Mesodermal cell (in vitro differentiated cells): ENCODE measurements around the gene CTR9.
A peak's percentile ranks its signal among the peaks of the same experiment; 100 is the strongest.

Experiments used
- H3K27ac ChIP-seq: 2 replicates; pipeline ENCODE4 v1.7.0; 2013; ENCODE audit warnings: mild to moderate bottlenecking, low read depth, low read length, moderate library complexity; ENCODE audit not compliant: severe bottlenecking
- H3K36me3 ChIP-seq: 2 replicates; pipeline ENCODE4 v1.7.1; 2013; ENCODE audit warnings: mild to moderate bottlenecking, low read length, moderate library complexity; ENCODE audit not compliant: control insufficient read depth, insufficient read depth
- H3K4me1 ChIP-seq: one replicate; pipeline ENCODE4 v1.7.1; 2013; ENCODE audit warnings: mild to moderate bottlenecking, low read length; ENCODE audit not compliant: insufficient read depth, control insufficient read depth, poor library complexity, severe bottlenecking
- H3K4me3 ChIP-seq: 2 replicates; pipeline ENCODE4 v1.7.0; 2013; ENCODE audit warnings: low read length, control low read depth, mild to moderate bottlenecking; ENCODE audit not compliant: insufficient read depth, poor library complexity, severe bottlenecking; ENCODE audit errors: extremely low read depth
- H3K9me3 ChIP-seq: 2 replicates; pipeline ENCODE4 v1.7.1; 2013; ENCODE audit warnings: mild to moderate bottlenecking, low read length, moderate library complexity; ENCODE audit not compliant: control insufficient read depth
- WGBS, 2 experiments: methylation state at CpG; one replicate each; pipeline ENCODE4 v1.1.5; 2013; ENCODE audit warnings: missing lambda C conversion rate in 2 of 2; ENCODE audit not compliant: insufficient coverage in 2 of 2; 5-methylcytosine and 5-hydroxymethylcytosine counted together

The CTR9 gene

GRCh38 chr11:10725114-10725906, 25.7 kb upstream of the CTR9 start:
- Histone ChIP-seq H3K4me1 (no peaks in the 10 kb centered on the region), H3K9me3 (no peaks in the 10 kb centered on the region), H3K27ac (no peak overlapping the region), H3K4me3 (no peak overlapping the region), H3K36me3 (no peaks in the 10 kb centered on the region)
- 80 to 100% methylated on average over 1 to 3 of the region's 9 CpGs for WGBS, 2 experiments

DNA sequence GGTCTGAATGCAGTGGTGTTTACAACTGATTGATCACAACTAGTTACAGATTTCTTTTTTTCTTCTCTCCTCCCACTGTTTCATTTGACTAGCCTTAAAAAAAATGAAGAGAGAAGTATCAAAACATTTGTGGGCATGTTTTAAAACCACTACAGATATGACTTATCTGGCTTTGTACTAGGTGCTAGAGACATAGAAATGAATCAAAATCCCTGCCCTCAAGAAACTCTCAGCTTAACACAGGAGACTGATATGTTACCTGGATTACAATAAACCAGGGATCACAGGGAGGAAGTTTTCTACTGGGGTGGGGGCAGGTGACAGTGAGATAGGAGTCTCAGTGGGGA, 25.2 kb upstream of the CTR9 start:
- no peaks in the 10 kb centered on the region for H3K9me3 ChIP-seq
- H3K4me3 ChIP-seq = no peak overlapping the region
- H3K27ac ChIP-seq = no peak overlapping the region
- H3K4me1 ChIP-seq = no peaks in the 10 kb centered on the region
- no peaks in the 10 kb centered on the region for H3K36me3 ChIP-seq

GRCh38 chr11:10727146-10727851, 23.7 kb upstream of the CTR9 start:
- Histone ChIP-seq H3K4me1 (no peaks in the 10 kb centered on the region), H3K36me3 (no peaks in the 10 kb centered on the region), H3K9me3 (no peaks in the 10 kb centered on the region), H3K27ac (no peak overlapping the region), H3K4me3 (no peak overlapping the region)
- 81 to 93% methylated on average over 3 to 4 of the region's 4 CpGs for WGBS, 2 experiments

DNA sequence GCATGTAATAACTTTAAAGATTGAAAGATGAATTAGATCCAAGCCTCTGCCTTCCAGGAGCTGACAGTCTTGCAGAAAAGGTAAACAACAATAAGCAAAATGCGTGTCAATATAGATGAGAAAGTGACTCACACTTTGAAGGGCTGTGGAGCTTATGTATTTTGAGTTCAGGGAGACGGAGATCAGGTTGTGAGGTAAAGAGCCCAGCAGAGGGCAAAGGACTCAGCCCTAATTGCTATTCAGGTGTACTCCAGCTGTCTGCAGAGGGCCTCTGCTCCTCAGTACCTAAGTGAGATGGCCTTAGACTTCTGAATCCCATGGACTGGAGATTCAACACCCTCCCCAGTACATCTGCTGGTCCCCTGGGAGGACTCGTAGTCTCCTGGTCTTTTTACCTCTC, 22.9 kb upstream of the CTR9 start:
- Histone ChIP-seq H3K4me1 (no peaks in the 10 kb centered on the region), H3K4me3 (no peak overlapping the region), H3K9me3 (no peaks in the 10 kb centered on the region), H3K36me3 (no peaks in the 10 kb centered on the region), H3K27ac (no peak overlapping the region)
- WGBS, 2 experiments = 90 to 93% methylated on average over 3 of the region's 3 CpGs

DNA sequence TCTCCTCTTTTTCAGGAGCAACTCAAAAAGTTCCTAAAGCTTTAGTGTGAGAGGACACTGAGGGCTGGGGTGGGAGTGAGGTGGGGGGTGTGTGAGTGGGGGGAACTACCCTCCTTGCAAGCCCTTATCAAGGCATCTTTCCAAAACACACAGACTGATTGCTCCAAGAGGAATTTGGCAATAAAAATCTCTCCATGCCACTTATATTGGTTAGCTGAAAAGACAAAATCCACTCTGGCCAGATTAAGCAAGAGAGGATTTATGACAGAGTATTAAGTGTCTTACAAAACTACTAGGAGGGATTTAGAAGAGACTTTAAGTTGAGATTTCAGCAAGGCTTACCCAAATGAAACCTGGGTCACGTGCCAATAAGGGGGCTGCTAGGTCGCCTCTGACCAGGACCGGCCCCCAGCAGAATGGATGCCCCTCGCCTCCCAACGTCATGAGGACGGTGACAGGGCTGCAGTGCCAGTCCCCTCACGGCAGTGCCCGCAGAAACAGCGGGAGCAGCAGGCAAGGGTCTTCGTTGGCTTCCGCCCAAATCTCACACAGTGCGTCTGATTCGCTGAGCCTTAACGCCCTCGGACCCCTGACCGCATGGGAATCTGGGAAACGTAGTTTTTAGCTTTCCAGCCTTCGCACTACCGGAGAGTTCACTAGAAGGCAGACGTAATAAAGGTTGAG, 22.1 kb upstream of the CTR9 start:
- peak overlapping the region; percentile 46 for H3K4me3 ChIP-seq
- no peak overlapping the region for H3K27ac ChIP-seq
- H3K36me3 ChIP-seq = no peaks in the 10 kb centered on the region
- 3 to 4% methylated on average over 15 to 17 of the region's 20 CpGs for WGBS, 2 experiments
- no peaks in the 10 kb centered on the region for H3K4me1 ChIP-seq
- H3K9me3 ChIP-seq = no peaks in the 10 kb centered on the region

DNA sequence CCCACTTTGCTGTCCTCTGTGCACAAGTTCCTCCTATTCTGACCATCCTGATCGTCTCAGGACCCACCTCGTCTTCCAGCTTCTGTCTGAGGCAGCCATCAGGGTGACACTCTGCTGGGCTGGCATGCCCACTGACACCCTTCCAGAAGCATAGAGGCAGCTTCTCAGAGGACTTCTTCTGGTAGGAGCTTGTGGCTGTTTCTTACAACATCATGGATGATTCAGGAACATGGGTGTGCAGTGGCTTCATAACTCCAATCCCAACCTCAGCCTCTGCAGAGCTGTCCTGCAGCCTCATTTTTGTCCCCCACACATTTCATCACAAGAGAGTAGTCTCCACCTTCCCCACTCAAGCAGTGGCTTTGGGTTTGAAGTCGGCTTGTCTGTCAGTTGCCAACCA, 20.9 kb upstream of the CTR9 start:
- no peak overlapping the region for H3K27ac ChIP-seq
- H3K9me3 ChIP-seq = no peaks in the 10 kb centered on the region
- 89 to 92% methylated on average over 3 of the region's 3 CpGs for WGBS, 2 experiments
- no peaks in the 10 kb centered on the region for H3K36me3 ChIP-seq
- H3K4me3 ChIP-seq = no peak overlapping the region
- H3K4me1 ChIP-seq = peaks cover 2% of the 10 kb centered on the region

- Histone ChIP-seq H3K27ac (no peak overlapping the region), H3K4me1 (peaks cover 7% of the 10 kb centered on the region)
- 100% methylated on average over 1 of the region's 3 CpGs; no CpG with 5 or more reads in 1 of the 2 experiments for WGBS, 2 experiments
These were observed 19.9 kb upstream of the CTR9 start for GRCh38 chr11:10731064-10731680.

GRCh38 chr11:10735481-10736475, 15.3 kb upstream of the CTR9 start:
- Histone ChIP-seq H3K4me1 (peaks cover 11% of the 10 kb centered on the region), H3K36me3 (no peaks in the 10 kb centered on the region), H3K4me3 (peak overlapping the region; percentile 5), H3K9me3 (no peaks in the 10 kb centered on the region), H3K27ac (peak overlapping the region; percentile 23)
- WGBS, 2 experiments = 7 to 10% methylated on average over 11 to 14 of the region's 21 CpGs

More at GRCh38 chr11:10731064-10731680, 19.9 kb upstream of the CTR9 start:
- no peak overlapping the region for H3K4me3 ChIP-seq
- no peaks in the 10 kb centered on the region for H3K36me3 ChIP-seq
- H3K9me3 ChIP-seq = no peaks in the 10 kb centered on the region

DNA sequence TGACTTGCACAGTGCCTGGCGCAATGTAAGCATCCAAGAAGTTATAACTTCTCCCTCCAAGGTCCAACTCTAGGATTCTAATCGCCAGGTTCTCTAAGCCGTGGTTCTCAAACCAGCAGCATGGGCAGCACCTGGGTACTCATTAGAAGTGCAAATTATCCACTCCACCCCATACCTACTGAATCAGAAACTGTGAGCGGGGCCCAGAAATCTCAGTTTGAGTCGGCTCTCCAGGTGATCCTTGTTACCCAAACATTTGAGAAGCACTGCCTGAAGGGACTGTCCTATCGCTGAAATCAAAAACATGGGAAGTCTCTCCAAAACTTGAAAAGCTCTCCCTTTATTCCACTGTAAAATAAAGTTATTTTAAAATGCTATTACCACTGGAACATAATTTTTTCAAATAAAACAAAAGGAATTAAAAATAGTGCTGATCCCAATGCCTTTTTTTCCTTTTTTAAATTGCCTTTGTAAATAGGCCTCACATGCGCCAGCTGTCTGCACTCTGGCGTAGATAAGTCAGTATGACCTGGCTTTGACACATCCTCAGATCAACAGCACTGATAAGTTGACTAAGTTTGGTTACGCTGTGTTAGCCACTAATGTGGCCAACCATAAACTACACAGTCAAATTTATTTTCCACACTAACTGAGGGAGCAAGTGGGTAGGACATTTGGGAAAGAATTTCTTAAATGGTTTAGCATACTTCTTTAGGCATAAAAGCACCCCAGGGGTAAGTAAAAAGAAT, 8.4 kb upstream of the CTR9 start:
- H3K36me3 ChIP-seq = no peaks in the 10 kb centered on the region
- H3K4me3 ChIP-seq = no peak overlapping the region
- no peak overlapping the region for H3K27ac ChIP-seq
- H3K4me1 ChIP-seq = peaks cover 7% of the 10 kb centered on the region
- 75 to 88% methylated on average over 5 to 6 of the region's 9 CpGs for WGBS, 2 experiments
- no peaks in the 10 kb centered on the region for H3K9me3 ChIP-seq
